Stimulated activated naive B cell treated with anti-CD40 and anti-IgM and Interleukin-4, amounts not matched to agents 10 μg/mL and 1 μg/mL and 100 μg/mL, for 72 hours (primary cell): ENCODE measurements around the gene LGI4.
"Not testable (repeated sequence)": the region's sequence is repeated elsewhere in the genome, so short reads cannot be mapped to it uniquely, and the experiment has no call there.

Experiments
- ATAC-seq, 2 donors: fragments of 150-1000 bp; cut with Tn5 transposase; replicated peaks; 2 replicates each; pipeline ENCODE4 v1.10.0; 2021; ENCODE audit warnings: moderate library complexity in 1 of 2
- DNase-seq: peaks from one replicate; pipeline ENCODE4 v3.0.0; 2021
- H3K27ac Mint-ChIP-seq: one replicate; pipeline ENCODE4 v1.8.0; 2022; ENCODE audit warnings: mild to moderate bottlenecking, mixed read lengths
- H3K27me3 Mint-ChIP-seq, 2 donors: one replicate each; pipeline ENCODE4 v1.8.0; 2022; ENCODE audit warnings: mixed read lengths in 2 of 2
- H3K36me3 Mint-ChIP-seq, 2 donors: one replicate each; pipeline ENCODE4 v1.8.0; 2022; ENCODE audit warnings: mixed read lengths in 2 of 2, mild to moderate bottlenecking in 1 of 2
- H3K4me1 Mint-ChIP-seq, 2 donors: one replicate each; pipeline ENCODE4 v1.8.0; 2022; ENCODE audit warnings: mixed read lengths in 2 of 2, mild to moderate bottlenecking in 1 of 2
- H3K4me3 Mint-ChIP-seq, 2 donors: one replicate each; pipeline ENCODE4 v1.8.0; 2022; ENCODE audit warnings: mild to moderate bottlenecking in 2 of 2, mixed read lengths in 2 of 2, moderate library complexity in 1 of 2
- H3K9me3 Mint-ChIP-seq, 2 donors: one replicate each; pipeline ENCODE4 v1.8.0; 2022; ENCODE audit warnings: mixed read lengths in 2 of 2, mild to moderate bottlenecking in 1 of 2

Gene LGI4

DNA sequence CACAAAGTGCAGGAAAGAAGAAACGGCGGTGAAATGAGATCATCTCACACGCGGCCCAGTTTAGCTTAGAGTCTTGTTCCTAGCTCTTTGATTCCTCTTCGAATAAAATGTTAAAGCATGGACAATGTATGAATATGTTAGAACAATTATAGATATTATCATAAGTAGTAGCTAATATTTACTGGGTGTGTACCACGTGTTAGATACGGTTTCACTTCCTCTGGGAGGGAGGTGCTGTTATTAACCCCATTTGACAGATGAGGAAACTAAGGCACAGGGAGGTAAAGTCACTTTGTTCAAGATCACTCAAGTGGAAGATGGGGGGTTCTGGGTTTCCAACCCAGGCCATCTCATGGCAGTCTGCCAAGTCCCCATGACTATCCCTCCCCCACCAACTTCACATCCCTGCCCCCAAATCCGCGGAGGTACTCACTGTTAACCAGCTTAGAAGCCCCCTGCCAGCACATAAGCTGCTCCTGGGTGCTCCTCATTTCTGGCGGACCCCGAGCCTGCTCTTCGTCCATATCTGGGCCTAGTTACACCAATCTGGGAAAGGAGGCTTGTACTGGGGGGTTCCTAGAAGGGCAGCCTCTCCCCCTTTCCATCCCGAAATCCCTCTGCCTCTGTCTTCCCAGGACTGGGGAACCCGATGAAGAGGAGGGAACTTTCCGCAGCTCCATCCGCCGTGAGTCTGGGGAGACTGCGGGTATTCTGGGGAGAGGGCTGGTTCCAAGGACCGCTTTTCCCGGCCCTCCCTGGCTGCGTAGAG is 7.2 kb upstream of the LGI4 start:
- ATAC-seq (peak; percentile 38 to 42), DNase-seq (no peak)
- peak overlapping the region; percentile 80 for H3K27ac Mint-ChIP-seq
- H3K4me3 Mint-ChIP-seq: peak overlapping the region; percentile 81 to 82
- no peaks in the 10 kb centered on the region for H3K9me3 Mint-ChIP-seq
- H3K4me1 Mint-ChIP-seq: peaks cover 33 to 51% of the 10 kb centered on the region in 2 donors
- H3K36me3 Mint-ChIP-seq: no peaks in the 10 kb centered on the region
- H3K27me3 Mint-ChIP-seq: peaks cover 15 to 24% of the 10 kb centered on the region in 2 donors

DNA sequence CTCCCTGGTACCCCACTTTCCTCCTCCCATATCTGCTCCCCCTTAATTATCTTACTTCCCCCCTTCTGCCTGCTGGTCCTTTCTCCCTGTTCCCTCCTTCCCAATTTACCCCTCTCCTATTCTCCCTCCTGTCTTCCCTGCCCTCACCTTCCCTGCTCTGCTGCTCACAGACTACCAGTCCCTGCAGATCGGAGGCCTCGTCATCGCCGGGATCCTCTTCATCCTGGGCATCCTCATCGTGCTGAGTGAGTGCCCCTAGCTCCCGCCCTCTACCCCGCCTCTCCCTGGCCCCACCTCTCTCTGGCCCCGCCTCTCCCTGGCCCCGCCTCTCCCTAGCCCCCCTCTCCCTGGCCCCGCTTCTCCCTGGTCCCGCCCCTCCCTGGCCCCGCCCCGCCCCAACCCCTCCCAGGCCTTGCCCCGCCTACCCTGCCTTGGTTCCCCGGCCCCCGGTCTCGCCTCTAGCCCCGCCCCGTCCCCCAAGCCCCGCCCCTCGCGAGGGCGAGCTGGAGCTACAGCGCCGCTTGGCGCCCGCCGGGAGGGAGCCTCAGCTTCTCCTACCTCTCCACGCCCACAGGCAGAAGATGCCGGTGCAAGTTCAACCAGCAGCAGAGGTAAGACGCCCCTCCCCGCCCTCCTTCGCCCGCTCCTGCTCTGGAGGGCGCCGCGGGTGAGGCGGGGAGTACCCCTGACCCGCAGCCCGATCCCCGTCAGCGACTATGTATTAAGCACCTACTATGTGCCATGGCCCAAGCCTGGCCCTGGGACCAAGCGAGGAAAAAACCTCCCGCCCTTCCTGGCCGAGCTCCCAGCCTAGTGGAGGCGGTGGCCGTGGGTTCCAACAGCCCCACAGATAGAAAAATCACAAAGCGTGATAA is 6.3 kb upstream of the LGI4 start:
- Mint-ChIP-seq H3K9me3 (no peaks in the 10 kb centered on the region), H3K27ac (peak overlapping the region; percentile 80), H3K36me3 (no peaks in the 10 kb centered on the region), H3K4me3 (peak overlapping the region; percentile 78 to 81), H3K27me3 (peaks cover 15 to 24% of the 10 kb centered on the region in 2 donors), H3K4me1 (peaks cover 33 to 51% of the 10 kb centered on the region in 2 donors)
- DNase-seq: peak; percentile 88
- ATAC-seq: peak; percentile 82 to 85

GRCh38 chr19:35140207-35140961 is 5.5 kb upstream of the LGI4 start:
- Mint-ChIP-seq H3K36me3 (no peaks in the 10 kb centered on the region), H3K27me3 (peaks cover 15 to 24% of the 10 kb centered on the region in 2 donors), H3K4me3 (peak overlapping the region in 1 of 2 donors; percentile 43), H3K9me3 (no peaks in the 10 kb centered on the region), H3K4me1 (peaks cover 36 to 51% of the 10 kb centered on the region in 2 donors), H3K27ac (no peak overlapping the region)
- DNase-seq (no peak), ATAC-seq (no peak)

DNA sequence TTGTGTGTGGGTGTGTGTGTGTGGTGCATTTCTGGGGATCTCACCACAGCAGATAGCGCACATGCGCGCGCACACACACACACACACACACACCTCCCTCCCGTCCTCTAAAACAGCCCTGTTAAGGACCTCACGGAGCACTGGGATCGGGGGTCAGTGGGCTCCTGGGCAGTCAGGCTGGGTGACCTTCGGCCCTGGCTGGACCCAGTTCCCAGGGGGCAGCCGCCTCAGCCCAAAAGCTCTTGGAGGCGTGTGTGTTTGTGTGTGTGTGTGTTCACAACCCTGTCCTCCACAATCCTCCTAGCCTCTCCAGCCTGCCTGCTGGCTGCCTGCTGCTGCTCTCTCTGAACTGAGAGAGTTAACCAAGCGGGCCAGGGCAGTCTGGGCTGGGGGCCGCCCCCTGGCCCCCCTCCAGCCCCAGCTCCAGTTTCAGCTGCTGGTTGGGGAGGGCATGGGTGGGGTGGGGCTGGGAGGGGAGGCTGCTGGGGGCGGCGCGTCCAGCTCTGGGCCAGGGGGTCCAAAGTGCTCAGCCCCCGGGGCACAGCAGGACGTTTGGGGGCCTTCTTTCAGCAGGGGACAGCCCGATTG is 3.5 kb upstream of the LGI4 start, which contains the start of gene FXYD1:
FXYD1 (plus strand) TSS at position 520 of the 588 bp plus-strand sequence. CDS start 1,256 bp downstream, outside the sequence.
- H3K4me3 Mint-ChIP-seq: no peak within 1 kb of the TSS
- H3K27ac Mint-ChIP-seq: peak within 1 kb of the TSS; percentile 11
- no peak for ATAC-seq
- no peak for DNase-seq
- H3K36me3 Mint-ChIP-seq: no peaks in the 10 kb centered on the region
- peaks cover 7 to 17% of the 10 kb centered on the region in 2 donors for H3K27me3 Mint-ChIP-seq
- H3K9me3 Mint-ChIP-seq: no peaks in the 10 kb centered on the region
- peaks cover 30 to 37% of the 10 kb centered on the region in 2 donors for H3K4me1 Mint-ChIP-seq

- Mint-ChIP-seq H3K4me1 (peaks cover 24 to 25% of the 10 kb centered on the region in 2 donors), H3K36me3 (no peaks in the 10 kb centered on the region), H3K27me3 (peaks cover 7 to 17% of the 10 kb centered on the region in 2 donors), H3K4me3 (no peak overlapping the region), H3K9me3 (peaks cover 6 to 11% of the 10 kb centered on the region in 2 donors), H3K27ac (no peak overlapping the region)
- ATAC-seq (no peak), DNase-seq (no peak)
Measured at GRCh38 chr19:35136977-35137702, 2.3 kb upstream of the LGI4 start.

- H3K27ac Mint-ChIP-seq: no peak overlapping the region
- ATAC-seq: no peak
- peaks cover 6 to 11% of the 10 kb centered on the region in 2 donors for H3K9me3 Mint-ChIP-seq
- no peak overlapping the region for H3K4me3 Mint-ChIP-seq
- peaks cover 15 to 22% of the 10 kb centered on the region in 2 donors for H3K4me1 Mint-ChIP-seq
- peaks cover 7 to 12% of the 10 kb centered on the region in 2 donors for H3K27me3 Mint-ChIP-seq
- no peak for DNase-seq
- no peaks in the 10 kb centered on the region for H3K36me3 Mint-ChIP-seq
Measured at GRCh38 chr19:35136231-35136630, 1.4 kb upstream of the LGI4 start.

- peaks cover 7 to 16% of the 10 kb centered on the region in 2 donors for H3K4me1 Mint-ChIP-seq
- DNase-seq (peak; percentile 69), ATAC-seq (peak; percentile 91 to 94)
- no peak overlapping the region for H3K4me3 Mint-ChIP-seq
- H3K27me3 Mint-ChIP-seq: peaks cover under 1 to 7% of the 10 kb centered on the region in 2 donors
- peaks cover 6 to 11% of the 10 kb centered on the region in 2 donors for H3K9me3 Mint-ChIP-seq
- H3K27ac Mint-ChIP-seq: no peak overlapping the region
- H3K36me3 Mint-ChIP-seq: no peaks in the 10 kb centered on the region
Measured at GRCh38 chr19:35135389-35135909, 590 bp upstream of the LGI4 start.

DNA sequence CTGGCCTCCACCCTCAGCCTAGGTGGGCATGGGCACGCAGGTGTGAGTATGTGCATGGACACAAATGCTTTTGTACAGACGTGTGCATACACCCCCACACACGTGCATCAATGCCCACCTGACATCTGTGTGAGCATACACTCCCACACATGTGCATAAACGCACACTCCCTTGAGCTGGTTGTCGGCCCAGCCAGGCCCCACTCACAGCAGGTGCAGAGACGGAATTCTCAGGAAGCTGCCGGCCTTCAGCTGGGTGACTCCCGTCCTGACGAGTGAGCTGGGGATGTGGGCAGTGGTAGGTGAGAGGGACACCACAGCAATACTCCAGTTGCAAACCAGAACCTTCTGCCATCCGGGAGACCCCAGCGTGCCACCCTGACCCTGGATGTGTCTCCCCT is 1.0 kb downstream of the LGI4 start:
- Mint-ChIP-seq H3K27ac (no peak overlapping the region), H3K4me1 (peaks cover 6 to 14% of the 10 kb centered on the region in 2 donors), H3K9me3 (peaks cover 6 to 11% of the 10 kb centered on the region in 2 donors), H3K4me3 (no peak overlapping the region), H3K36me3 (no peaks in the 10 kb centered on the region), H3K27me3 (peaks cover 0 to 5% of the 10 kb centered on the region in 2 donors)
- DNase-seq (no peak), ATAC-seq (no peak)

- Mint-ChIP-seq H3K27ac (no peak overlapping the region), H3K4me3 (no peak overlapping the region), H3K27me3 (peaks cover 0 to 1% of the 10 kb centered on the region in 2 donors), H3K9me3 (peaks cover 6 to 11% of the 10 kb centered on the region in 2 donors), H3K36me3 (no peaks in the 10 kb centered on the region), H3K4me1 (peaks cover 3 to 7% of the 10 kb centered on the region in 2 donors)
- no peak for ATAC-seq
- DNase-seq: no peak
Measured at GRCh38 chr19:35132254-35132653, 2.6 kb downstream of the LGI4 start.

DNA sequence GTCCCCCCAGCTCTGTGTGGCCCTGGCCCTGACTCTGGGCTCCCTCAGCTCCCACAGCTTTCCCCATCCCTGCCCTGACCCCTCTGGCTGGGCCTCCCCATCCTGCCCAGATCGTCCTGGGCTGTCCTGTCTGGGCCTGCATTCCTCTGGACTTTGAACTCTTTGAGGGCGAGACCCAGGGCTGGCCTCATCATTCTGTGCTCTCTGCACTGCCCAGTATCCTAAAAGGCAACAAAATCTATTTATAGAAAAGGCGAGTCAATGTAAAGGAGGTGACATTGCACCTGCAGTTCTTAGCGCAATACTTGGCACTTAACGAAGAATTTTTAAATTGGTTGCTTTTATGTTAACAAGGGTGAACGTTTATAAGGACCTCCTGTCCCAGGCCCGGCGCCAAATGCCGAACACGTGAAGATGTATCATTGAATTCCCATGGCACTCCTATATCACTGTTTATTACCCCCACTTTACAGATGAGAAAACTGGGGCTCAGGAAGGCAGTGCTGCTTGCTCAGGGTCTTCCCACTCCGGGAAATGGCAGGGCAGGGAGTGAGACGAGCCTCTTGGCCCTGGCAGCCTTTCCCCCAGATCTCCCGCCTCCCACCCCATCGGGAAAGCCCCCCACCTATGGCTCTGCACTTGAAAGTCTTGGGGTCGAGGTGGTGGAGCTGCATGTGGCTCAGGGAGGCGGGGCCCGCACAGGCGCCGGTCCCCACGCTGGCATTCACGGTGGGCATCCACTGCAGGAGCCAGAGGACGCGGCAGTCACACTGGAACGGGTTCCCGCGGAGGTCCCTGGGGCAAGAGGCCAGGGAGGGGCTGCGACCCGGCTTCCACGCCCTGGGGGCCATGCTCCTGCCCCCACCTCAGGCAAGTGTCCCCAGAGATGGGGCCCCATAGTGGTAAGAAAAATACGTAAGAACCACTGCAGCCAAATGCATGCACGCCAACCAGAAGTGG is 3.8 kb downstream of the LGI4 start:
- H3K9me3 Mint-ChIP-seq: peaks cover 6 to 11% of the 10 kb centered on the region in 2 donors
- H3K4me3 Mint-ChIP-seq: no peak overlapping the region
- ATAC-seq (no peak), DNase-seq (no peak)
- no peaks in the 10 kb centered on the region for H3K27me3 Mint-ChIP-seq
- H3K27ac Mint-ChIP-seq: no peak overlapping the region
- no peaks in the 10 kb centered on the region for H3K36me3 Mint-ChIP-seq
- H3K4me1 Mint-ChIP-seq: peaks cover 0 to 6% of the 10 kb centered on the region in 2 donors

DNA sequence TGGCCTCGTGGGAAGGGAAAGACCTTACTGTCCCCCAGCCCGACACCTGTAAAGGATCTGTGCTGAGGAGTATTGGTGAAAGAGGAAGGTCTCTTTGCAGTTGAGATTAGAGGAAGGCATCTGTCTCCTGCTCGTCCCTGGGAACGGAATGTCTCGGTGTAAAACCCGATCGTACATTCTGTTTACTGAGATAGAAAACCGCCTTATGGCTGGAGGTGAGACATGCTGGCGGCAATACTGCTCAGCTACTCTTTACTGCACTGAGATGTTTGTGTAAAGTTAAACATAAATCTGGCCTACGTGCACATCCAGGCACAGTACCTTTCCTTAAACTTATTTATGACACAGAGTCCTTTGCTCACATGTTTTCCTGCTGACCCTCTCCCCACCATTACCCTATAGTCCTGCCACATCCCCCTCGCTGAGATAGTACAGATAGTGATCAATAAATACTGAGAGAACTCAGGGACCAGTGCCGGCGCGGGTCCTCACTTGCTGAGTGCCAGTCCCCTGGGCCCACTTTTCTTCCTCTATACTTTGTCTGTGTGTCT is 5.1 kb downstream of the LGI4 start:
- Mint-ChIP-seq H3K9me3 (peaks cover 6 to 11% of the 10 kb centered on the region in 2 donors), H3K4me1 (peaks cover 6 to 11% of the 10 kb centered on the region in 2 donors)
- not testable (repeated sequence) for DNase-seq, H3K27ac Mint-ChIP-seq, ATAC-seq, H3K27me3 Mint-ChIP-seq, H3K36me3 Mint-ChIP-seq, H3K4me3 Mint-ChIP-seq
